HEK293 (cell line): Measurements from ENCODE around the gene ADSL.

ENCODE experiments used
- REST ChIP-seq: fragments of 450-650 bp; formaldehyde crosslinking; IDR thresholded peaks from 2 replicates; pipeline ENCODE4 v1.5.1; 2016; ENCODE audit warnings: missing biosample characterization, missing genetic modification characterization
- ZNF169 ChIP-seq: fragments of 450-650 bp; formaldehyde crosslinking; IDR thresholded peaks from 2 replicates; pipeline ENCODE4 v1.5.1; 2016; ENCODE audit warnings: missing biosample characterization, missing genetic modification characterization
- ZNF513 ChIP-seq: fragments of 450-650 bp; IDR thresholded peaks from 2 replicates; pipeline ENCODE4 v1.5.1; 2018; ENCODE audit warnings: missing biosample characterization, missing genetic modification characterization

- TF ChIP-seq ZNF169 (tag by site-specific recombination) (no peak), REST (no peak), ZNF513 (no peak)
Observed at GRCh38 chr22:40300884-40301672, 45.2 kb upstream of the ADSL start.
